ENCODE measurements around the gene COL17A1.

Gene COL17A1

DNA sequence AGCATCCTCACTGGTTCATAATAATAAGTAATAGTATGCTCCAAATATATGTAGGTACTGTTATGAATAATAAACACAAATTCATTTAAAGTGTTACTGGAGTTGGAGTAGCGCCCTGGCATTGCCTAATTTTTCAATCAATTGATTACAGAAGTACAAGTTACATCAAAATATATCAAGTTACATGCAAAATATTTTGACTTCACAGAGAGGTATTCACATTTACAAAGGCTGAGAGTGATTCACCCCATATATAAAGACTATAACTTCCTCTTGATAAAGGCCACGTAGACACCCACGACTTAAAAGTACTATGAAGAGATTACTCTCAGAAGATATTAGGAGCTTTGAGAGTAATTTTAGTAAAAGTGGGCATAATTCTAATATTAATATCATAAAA lies 13.6 kb upstream of the COL17A1 start:
- Histone ChIP-seq H3K27me3 (replicated peaks in 2 of 5; ENCODE audit: control insufficient read depth in 4 of 5, insufficient read depth in 5 of 5, low read length in 4 of 5) (no peaks in the 10 kb centered on the region), H3K36me3 (ENCODE audit: control insufficient read depth in 4 of 4, insufficient read depth in 4 of 4, low read length in 3 of 4) (no peaks in the 10 kb centered on the region), H3K27ac (ENCODE audit: insufficient read depth in 1 of 2, low read depth in 1 of 2, low read length in 2 of 2, poor library complexity in 1 of 2, severe bottlenecking in 2 of 2) (no peak overlapping the region), H3K9me3 (ENCODE audit: control extremely low read depth in 1 of 5, control insufficient read depth in 4 of 5, insufficient read depth in 2 of 5, low read depth in 1 of 5, low read length in 4 of 5) (peaks cover 0 to 8% (median 3%) of the 10 kb centered on the region in 5 experiments), H3K4me1 (ENCODE audit: control extremely low read depth in 1 of 4, control insufficient read depth in 4 of 4, insufficient read depth in 4 of 4, low read length in 3 of 4) (no peaks in the 10 kb centered on the region), H3K4me3 (ENCODE audit: control insufficient read depth in 1 of 7, extremely low read depth in 1 of 7, insufficient read depth in 4 of 7, low read depth in 2 of 7, low read length in 6 of 7) (no peak overlapping the region)
- ChIA-PET CTCF (interaction anchor here (0.8 to 1.4 kb wide), 3 partner anchors 27 to 106 kb away, joined by 3 to 4 read pairs (median 4); no protein-coding TSS in a partner anchor), POLR2A (interaction anchor here (0.5 to 1.2 kb wide), 2 partner anchors 15 to 23 kb away, joined by 3 read pairs; partner anchors contain the start of gene SFR1)
- no CpG with 5 or more reads among the region's 3 CpGs for WGBS (ENCODE audit: insufficient coverage)
- no peak for DNase-seq

DNA sequence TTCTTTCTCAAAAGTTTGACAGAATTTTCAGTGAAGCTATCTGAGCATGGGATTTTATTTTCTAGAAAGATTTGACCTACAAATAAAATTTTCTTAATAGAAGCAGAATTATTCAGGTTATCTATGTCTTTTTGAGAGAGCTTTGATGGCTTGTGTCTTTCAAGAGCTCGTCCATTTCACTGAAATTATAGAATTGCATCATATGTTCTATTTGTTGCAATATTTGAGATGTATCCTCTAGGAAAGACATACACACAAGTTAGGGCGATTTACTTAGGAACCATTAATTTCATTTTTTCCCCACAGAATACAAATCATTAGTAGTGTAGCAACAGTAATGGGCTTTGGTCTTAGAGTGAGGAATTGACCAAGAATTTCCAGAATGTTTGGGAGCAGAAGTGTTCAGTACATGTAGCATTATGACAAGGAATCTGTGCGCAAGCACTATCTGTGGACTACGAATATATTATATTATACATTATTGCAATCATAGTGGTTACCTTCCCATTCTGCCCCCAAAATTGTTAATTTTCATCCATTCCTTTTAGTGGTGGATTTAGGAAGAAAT lies 12.8 kb upstream of the COL17A1 start:
- peaks cover 0 to 8% (median 3%) of the 10 kb centered on the region in 5 experiments for H3K9me3 ChIP-seq (ENCODE audit: control extremely low read depth in 1 of 5, control insufficient read depth in 4 of 5, insufficient read depth in 2 of 5, low read depth in 1 of 5, low read length in 4 of 5)
- H3K27me3 ChIP-seq (replicated peaks in 2 of 5; ENCODE audit: control insufficient read depth in 4 of 5, insufficient read depth in 5 of 5, low read length in 4 of 5) = no peaks in the 10 kb centered on the region
- H3K4me3 ChIP-seq (ENCODE audit: control insufficient read depth in 1 of 7, extremely low read depth in 1 of 7, insufficient read depth in 4 of 7, low read depth in 2 of 7, low read length in 6 of 7) = no peak overlapping the region
- H3K36me3 ChIP-seq (ENCODE audit: control insufficient read depth in 4 of 4, insufficient read depth in 4 of 4, low read length in 3 of 4) = no peaks in the 10 kb centered on the region
- ChIA-PET POLR2A (no interaction called here), CTCF (interaction anchor here (1.0 to 1.1 kb wide), 2 partner anchors 9 to 60 kb away, joined by 3 read pairs; no protein-coding TSS in a partner anchor)
- H3K4me1 ChIP-seq (ENCODE audit: control extremely low read depth in 1 of 4, control insufficient read depth in 4 of 4, insufficient read depth in 4 of 4, low read length in 3 of 4) = no peaks in the 10 kb centered on the region
- no peak overlapping the region for H3K27ac ChIP-seq (ENCODE audit: insufficient read depth in 1 of 2, low read depth in 1 of 2, low read length in 2 of 2, poor library complexity in 1 of 2, severe bottlenecking in 2 of 2)
- DNase-seq = no peak
- no CpG with 5 or more reads among the region's 4 CpGs for WGBS (ENCODE audit: insufficient coverage)

DNA sequence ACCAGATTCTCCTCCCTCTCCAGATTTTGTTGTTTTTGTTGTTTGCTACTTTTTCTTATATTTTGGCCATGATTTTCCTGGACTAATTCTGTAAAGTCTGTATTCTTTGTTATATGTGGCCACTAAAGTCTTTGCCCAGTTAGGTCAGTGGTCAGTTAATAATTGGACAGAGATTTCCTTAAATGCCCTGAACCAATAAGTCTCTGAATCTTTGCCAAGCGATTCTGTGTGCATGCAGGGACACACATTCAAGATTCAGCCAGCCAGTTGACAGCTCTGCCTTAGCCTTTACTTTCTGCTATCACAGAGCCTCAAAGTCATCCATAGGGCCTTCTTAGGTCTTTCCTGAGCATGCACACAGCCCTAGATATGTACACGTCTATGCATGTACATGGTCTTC lies 11.0 kb upstream of the COL17A1 start:
- Histone ChIP-seq H3K27me3 (replicated peaks in 2 of 5; ENCODE audit: control insufficient read depth in 4 of 5, insufficient read depth in 5 of 5, low read length in 4 of 5) (no peaks in the 10 kb centered on the region), H3K4me1 (ENCODE audit: control extremely low read depth in 1 of 4, control insufficient read depth in 4 of 4, insufficient read depth in 4 of 4, low read length in 3 of 4) (no peaks in the 10 kb centered on the region), H3K36me3 (ENCODE audit: control insufficient read depth in 4 of 4, insufficient read depth in 4 of 4, low read length in 3 of 4) (no peaks in the 10 kb centered on the region), H3K4me3 (ENCODE audit: control insufficient read depth in 1 of 7, extremely low read depth in 1 of 7, insufficient read depth in 4 of 7, low read depth in 2 of 7, low read length in 6 of 7) (no peak overlapping the region), H3K27ac (ENCODE audit: insufficient read depth in 1 of 2, low read depth in 1 of 2, low read length in 2 of 2, poor library complexity in 1 of 2, severe bottlenecking in 2 of 2) (no peak overlapping the region), H3K9me3 (ENCODE audit: control extremely low read depth in 1 of 5, control insufficient read depth in 4 of 5, insufficient read depth in 2 of 5, low read depth in 1 of 5, low read length in 4 of 5) (peaks cover 0 to 8% (median 3%) of the 10 kb centered on the region in 5 experiments)
- 100% methylated on average over 1 of the region's 2 CpGs for WGBS (ENCODE audit: insufficient coverage)
- no peak for DNase-seq
- POLR2A ChIA-PET = no interaction called here
- CTCF ChIA-PET = no interaction called here

DNA sequence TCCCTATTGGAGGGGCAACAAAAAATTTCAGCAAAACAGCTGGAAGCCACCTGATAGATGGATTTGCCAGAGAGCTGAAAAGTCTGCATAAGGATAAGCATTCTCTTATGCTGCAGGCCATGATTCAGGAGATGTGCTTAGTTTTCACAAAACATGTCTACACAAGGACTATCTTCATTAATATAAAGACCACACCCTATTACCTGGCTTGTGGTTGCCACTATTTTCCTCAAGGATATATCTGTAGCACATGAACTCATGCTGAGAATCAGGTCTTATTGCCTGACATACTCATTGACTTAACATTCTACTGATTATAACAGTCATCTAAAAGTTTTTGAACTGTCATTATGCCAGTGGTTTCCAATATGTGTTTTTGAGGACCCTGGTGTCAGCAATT lies 7.1 kb upstream of the COL17A1 start:
- Histone ChIP-seq H3K27ac (ENCODE audit: insufficient read depth in 1 of 2, low read depth in 1 of 2, low read length in 2 of 2, poor library complexity in 1 of 2, severe bottlenecking in 2 of 2) (no peak overlapping the region), H3K9me3 (ENCODE audit: control extremely low read depth in 1 of 5, control insufficient read depth in 4 of 5, insufficient read depth in 2 of 5, low read depth in 1 of 5, low read length in 4 of 5) (peaks cover 0 to 8% (median 3%) of the 10 kb centered on the region in 5 experiments), H3K4me1 (ENCODE audit: control extremely low read depth in 1 of 4, control insufficient read depth in 4 of 4, insufficient read depth in 4 of 4, low read length in 3 of 4) (no peaks in the 10 kb centered on the region), H3K4me3 (ENCODE audit: control insufficient read depth in 1 of 7, extremely low read depth in 1 of 7, insufficient read depth in 4 of 7, low read depth in 2 of 7, low read length in 6 of 7) (no peak overlapping the region), H3K36me3 (ENCODE audit: control insufficient read depth in 4 of 4, insufficient read depth in 4 of 4, low read length in 3 of 4) (no peaks in the 10 kb centered on the region), H3K27me3 (replicated peaks in 2 of 5; ENCODE audit: control insufficient read depth in 4 of 5, insufficient read depth in 5 of 5, low read length in 4 of 5) (no peaks in the 10 kb centered on the region)
- ChIA-PET POLR2A (no interaction called here), CTCF (interaction anchor here (0.6 kb wide), 1 partner anchor 182 kb away, joined by 3 read pairs; no protein-coding TSS in a partner anchor)
- no peak for DNase-seq

DNA sequence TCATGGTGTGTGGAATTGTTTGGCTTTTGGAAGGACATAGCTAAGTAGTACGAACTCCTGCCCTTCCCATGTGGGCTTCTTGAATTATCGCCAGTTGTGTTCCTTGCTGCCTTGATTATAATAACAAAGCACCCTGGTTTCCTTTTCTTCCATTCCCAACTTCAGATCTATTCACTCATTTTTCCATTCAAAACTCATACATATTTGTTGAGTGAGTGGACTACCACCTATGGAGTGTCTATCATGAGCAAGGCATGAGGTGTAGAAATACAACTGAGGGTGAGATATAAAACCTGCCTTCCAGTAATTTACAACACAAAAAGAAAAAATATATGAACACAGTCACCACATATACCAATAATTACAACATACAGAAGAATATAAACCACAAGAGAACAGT lies 4.9 kb upstream of the COL17A1 start:
- ChIA-PET POLR2A (no interaction called here), CTCF (no interaction called here)
- no peak for DNase-seq
- Histone ChIP-seq H3K9me3 (ENCODE audit: control extremely low read depth in 1 of 5, control insufficient read depth in 4 of 5, insufficient read depth in 2 of 5, low read depth in 1 of 5, low read length in 4 of 5) (no peaks in the 10 kb centered on the region), H3K27ac (ENCODE audit: insufficient read depth in 1 of 2, low read depth in 1 of 2, low read length in 2 of 2, poor library complexity in 1 of 2, severe bottlenecking in 2 of 2) (no peak overlapping the region), H3K36me3 (ENCODE audit: control insufficient read depth in 4 of 4, insufficient read depth in 4 of 4, low read length in 3 of 4) (no peaks in the 10 kb centered on the region), H3K27me3 (replicated peaks in 2 of 5; ENCODE audit: control insufficient read depth in 4 of 5, insufficient read depth in 5 of 5, low read length in 4 of 5) (no peaks in the 10 kb centered on the region), H3K4me1 (ENCODE audit: control extremely low read depth in 1 of 4, control insufficient read depth in 4 of 4, insufficient read depth in 4 of 4, low read length in 3 of 4) (no peaks in the 10 kb centered on the region), H3K4me3 (ENCODE audit: control insufficient read depth in 1 of 7, extremely low read depth in 1 of 7, insufficient read depth in 4 of 7, low read depth in 2 of 7, low read length in 6 of 7) (no peak overlapping the region)
- 100% methylated on average over 2 of the region's 2 CpGs for WGBS (ENCODE audit: insufficient coverage)

DNA sequence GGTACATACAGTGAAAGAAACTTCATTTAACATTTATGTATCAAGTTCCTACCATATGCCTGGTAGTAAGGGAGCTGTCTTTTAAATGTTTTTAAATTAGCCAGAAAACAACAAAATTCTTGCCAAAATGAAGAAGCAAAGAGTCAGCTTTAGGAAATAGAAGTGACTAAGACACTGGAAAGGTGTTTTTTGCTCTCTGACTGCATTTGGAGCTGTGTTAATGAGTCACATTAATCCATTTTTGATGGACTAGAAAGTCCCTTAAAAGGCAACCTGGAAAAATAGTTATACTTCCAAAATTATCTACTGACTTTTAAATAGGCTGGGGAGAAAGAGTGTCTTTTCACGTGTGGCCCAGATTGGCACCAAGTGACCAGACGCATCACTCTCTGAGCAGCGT lies 3.9 kb upstream of the COL17A1 start:
- Histone ChIP-seq H3K27me3 (replicated peaks in 2 of 5; ENCODE audit: control insufficient read depth in 4 of 5, insufficient read depth in 5 of 5, low read length in 4 of 5) (no peaks in the 10 kb centered on the region), H3K27ac (ENCODE audit: insufficient read depth in 1 of 2, low read depth in 1 of 2, low read length in 2 of 2, poor library complexity in 1 of 2, severe bottlenecking in 2 of 2) (no peak overlapping the region), H3K9me3 (ENCODE audit: control extremely low read depth in 1 of 5, control insufficient read depth in 4 of 5, insufficient read depth in 2 of 5, low read depth in 1 of 5, low read length in 4 of 5) (no peaks in the 10 kb centered on the region), H3K4me1 (ENCODE audit: control extremely low read depth in 1 of 4, control insufficient read depth in 4 of 4, insufficient read depth in 4 of 4, low read length in 3 of 4) (no peaks in the 10 kb centered on the region), H3K4me3 (ENCODE audit: control insufficient read depth in 1 of 7, extremely low read depth in 1 of 7, insufficient read depth in 4 of 7, low read depth in 2 of 7, low read length in 6 of 7) (no peak overlapping the region), H3K36me3 (ENCODE audit: control insufficient read depth in 4 of 4, insufficient read depth in 4 of 4, low read length in 3 of 4) (no peaks in the 10 kb centered on the region)
- DNase-seq = no peak
- WGBS (ENCODE audit: insufficient coverage) = 100% methylated on average over 3 of the region's 3 CpGs
- ChIA-PET POLR2A (interaction anchor here (0.5 kb wide), 1 partner anchor 23 kb away, joined by 3 read pairs; no protein-coding TSS in a partner anchor), CTCF (interaction anchor here (0.7 kb wide), 1 partner anchor 22 kb away, joined by 3 read pairs; no protein-coding TSS in a partner anchor)

DNA sequence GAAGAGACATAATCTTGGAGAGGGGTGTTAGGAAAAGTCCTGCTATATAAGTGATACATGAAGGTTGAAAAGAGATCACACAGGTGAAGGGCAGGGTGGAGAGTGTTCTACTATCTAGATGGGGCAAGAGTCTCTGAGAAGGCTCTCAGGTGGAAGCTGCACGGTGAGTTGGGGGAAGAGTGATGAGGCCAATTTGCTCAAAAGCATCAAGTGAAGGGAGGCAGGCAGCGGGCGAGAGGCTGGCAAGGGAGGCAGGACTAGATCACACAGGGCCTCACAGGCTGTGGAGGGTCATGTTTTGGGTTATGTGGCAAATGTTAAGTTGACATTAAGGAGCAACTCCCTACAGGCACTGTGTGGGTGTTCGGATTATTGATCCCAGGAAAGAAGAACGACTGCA lies 2.6 kb upstream of the COL17A1 start:
- Histone ChIP-seq H3K36me3 (ENCODE audit: control insufficient read depth in 4 of 4, insufficient read depth in 4 of 4, low read length in 3 of 4) (no peaks in the 10 kb centered on the region), H3K27me3 (replicated peaks in 2 of 5; ENCODE audit: control insufficient read depth in 4 of 5, insufficient read depth in 5 of 5, low read length in 4 of 5) (no peaks in the 10 kb centered on the region), H3K4me1 (ENCODE audit: control extremely low read depth in 1 of 4, control insufficient read depth in 4 of 4, insufficient read depth in 4 of 4, low read length in 3 of 4) (no peaks in the 10 kb centered on the region), H3K9me3 (ENCODE audit: control extremely low read depth in 1 of 5, control insufficient read depth in 4 of 5, insufficient read depth in 2 of 5, low read depth in 1 of 5, low read length in 4 of 5) (no peaks in the 10 kb centered on the region), H3K4me3 (ENCODE audit: control insufficient read depth in 1 of 7, extremely low read depth in 1 of 7, insufficient read depth in 4 of 7, low read depth in 2 of 7, low read length in 6 of 7) (no peak overlapping the region), H3K27ac (ENCODE audit: insufficient read depth in 1 of 2, low read depth in 1 of 2, low read length in 2 of 2, poor library complexity in 1 of 2, severe bottlenecking in 2 of 2) (no peak overlapping the region)
- CTCF ChIA-PET = interaction anchor here (1.1 kb wide), 1 partner anchor 27 kb away, joined by 3 read pairs; no protein-coding TSS in a partner anchor
- no peak for DNase-seq
- POLR2A ChIA-PET = no interaction called here
- WGBS (ENCODE audit: insufficient coverage) = 100% methylated on average over 4 of the region's 5 CpGs

Measured in common myeloid progenitor, CD34-positive (primary cell).